Progenitor cell of endocrine pancreas (in vitro differentiated cells): ENCODE results near the gene PUSL1. TPM values are rescaled to one million over a fixed set of nuclear protein-coding genes. Genes with fewer than 3 reads are reported as not detected.

ENCODE experiments used
- DNase-seq: peaks from one replicate; pipeline ENCODE4 v3.0.0; 2021; ENCODE audit warnings: low spot score; ENCODE audit not compliant: unreplicated experiment
- H3K27ac Mint-ChIP-seq: 2 replicates; pipeline ENCODE4 v1.8.0; 2021; ENCODE audit warnings: mild to moderate bottlenecking, moderate library complexity, mixed read lengths
- H3K27me3 Mint-ChIP-seq: 2 replicates; pipeline ENCODE4 v1.8.0; 2021; ENCODE audit warnings: mixed read lengths
- H3K36me3 Mint-ChIP-seq: 2 replicates; pipeline ENCODE4 v1.8.0; 2022; ENCODE audit warnings: mixed read lengths; ENCODE audit not compliant: insufficient read depth
- H3K4me1 Mint-ChIP-seq: 2 replicates; pipeline ENCODE4 v1.8.0; 2021; ENCODE audit warnings: low read depth, mixed read lengths
- H3K4me3 Mint-ChIP-seq: 2 replicates; pipeline ENCODE4 v1.8.0; 2021; ENCODE audit warnings: low read depth, mild to moderate bottlenecking, moderate library complexity, mixed read lengths
- H3K9me3 Mint-ChIP-seq: 2 replicates; pipeline ENCODE4 v1.8.0; 2021; ENCODE audit warnings: low read depth, mixed read lengths
- total RNA-seq: library from RNA; stranded (reverse); gene quantifications from 2 replicates; pipeline ENCODE4 v1.2.1, GENCODE V29; 2021
- TF ChIP-seq, protein P1 (sequence below): fragments of 200-600 bp; sonication (generic); IDR thresholded peaks from one replicate; pipeline ENCODE4 v1.5.0; 2021; ENCODE audit warnings: antibody characterized with exemption, mild to moderate bottlenecking; ENCODE audit not compliant: unreplicated experiment

PUSL1 gene
- total RNA-seq, 1 donor from 2014 or later, result 13.8 TPM

DNA sequence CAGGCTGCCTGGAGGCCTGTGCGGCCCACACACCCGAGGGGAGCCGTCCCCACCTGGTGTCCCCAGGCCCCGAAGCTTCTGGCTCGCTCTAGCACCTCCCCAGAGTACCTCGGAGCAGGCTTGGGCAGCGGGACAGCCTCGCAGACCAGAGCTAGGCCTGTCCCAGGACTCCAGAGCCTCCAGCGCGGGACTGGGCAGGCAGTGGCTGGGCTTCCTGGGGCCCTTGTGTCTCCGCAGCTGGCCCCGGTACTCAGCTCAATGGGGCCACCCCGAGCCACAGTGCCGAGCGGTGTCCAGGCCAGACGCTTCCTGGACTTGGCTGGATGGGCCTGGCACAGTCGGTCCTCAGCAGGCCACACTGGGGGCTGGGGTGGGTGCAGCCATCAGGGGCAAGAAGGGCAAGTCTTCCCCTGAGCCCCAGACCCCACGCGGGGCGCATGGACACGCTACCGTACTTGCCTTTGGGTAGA lies 23.3 kb upstream of the PUSL1 start:
- no peak overlapping the region for H3K27ac Mint-ChIP-seq
- no peak overlapping the region for H3K4me3 Mint-ChIP-seq
- H3K36me3 Mint-ChIP-seq, result no peaks in the 10 kb centered on the region
- no peaks in the 10 kb centered on the region for H3K27me3 Mint-ChIP-seq
- H3K9me3 Mint-ChIP-seq, result no peaks in the 10 kb centered on the region
- TF ChIP-seq, protein P1, sequence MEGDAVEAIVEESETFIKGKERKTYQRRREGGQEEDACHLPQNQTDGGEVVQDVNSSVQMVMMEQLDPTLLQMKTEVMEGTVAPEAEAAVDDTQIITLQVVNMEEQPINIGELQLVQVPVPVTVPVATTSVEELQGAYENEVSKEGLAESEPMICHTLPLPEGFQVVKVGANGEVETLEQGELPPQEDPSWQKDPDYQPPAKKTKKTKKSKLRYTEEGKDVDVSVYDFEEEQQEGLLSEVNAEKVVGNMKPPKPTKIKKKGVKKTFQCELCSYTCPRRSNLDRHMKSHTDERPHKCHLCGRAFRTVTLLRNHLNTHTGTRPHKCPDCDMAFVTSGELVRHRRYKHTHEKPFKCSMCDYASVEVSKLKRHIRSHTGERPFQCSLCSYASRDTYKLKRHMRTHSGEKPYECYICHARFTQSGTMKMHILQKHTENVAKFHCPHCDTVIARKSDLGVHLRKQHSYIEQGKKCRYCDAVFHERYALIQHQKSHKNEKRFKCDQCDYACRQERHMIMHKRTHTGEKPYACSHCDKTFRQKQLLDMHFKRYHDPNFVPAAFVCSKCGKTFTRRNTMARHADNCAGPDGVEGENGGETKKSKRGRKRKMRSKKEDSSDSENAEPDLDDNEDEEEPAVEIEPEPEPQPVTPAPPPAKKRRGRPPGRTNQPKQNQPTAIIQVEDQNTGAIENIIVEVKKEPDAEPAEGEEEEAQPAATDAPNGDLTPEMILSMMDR, result no peak
- no peak for DNase-seq
- no peaks in the 10 kb centered on the region for H3K4me1 Mint-ChIP-seq

GRCh38 chr1:1285611-1286311 lies 22.6 kb upstream of the PUSL1 start:
- no peaks in the 10 kb centered on the region for H3K27me3 Mint-ChIP-seq
- H3K36me3 Mint-ChIP-seq, result no peaks in the 10 kb centered on the region
- TF ChIP-seq, protein P1, result no peak
- H3K4me1 Mint-ChIP-seq, result no peaks in the 10 kb centered on the region
- H3K27ac Mint-ChIP-seq, result no peak overlapping the region
- no peaks in the 10 kb centered on the region for H3K9me3 Mint-ChIP-seq
- DNase-seq, result no peak
- no peak overlapping the region for H3K4me3 Mint-ChIP-seq

- TF ChIP-seq, protein P1, result no peak
- Mint-ChIP-seq H3K9me3 (no peaks in the 10 kb centered on the region), H3K27me3 (no peaks in the 10 kb centered on the region), H3K36me3 (no peaks in the 10 kb centered on the region), H3K27ac (no peak overlapping the region), H3K4me3 (no peak overlapping the region), H3K4me1 (no peaks in the 10 kb centered on the region)
- DNase-seq, result no peak
These were observed 21.8 kb upstream of the PUSL1 start for GRCh38 chr1:1286313-1287261.

- no peak for DNase-seq
- no peaks in the 10 kb centered on the region for H3K4me1 Mint-ChIP-seq
These were observed 20.9 kb upstream of the PUSL1 start for GRCh38 chr1:1287288-1288110.

More at GRCh38 chr1:1287288-1288110, 20.9 kb upstream of the PUSL1 start:
- Mint-ChIP-seq H3K4me3 (no peak overlapping the region), H3K27me3 (no peaks in the 10 kb centered on the region), H3K27ac (no peak overlapping the region), H3K36me3 (no peaks in the 10 kb centered on the region), H3K9me3 (no peaks in the 10 kb centered on the region)
- TF ChIP-seq, protein P1, result no peak
